ENCODE results near the gene CCDC59. TPM values are rescaled to one million over a fixed set of nuclear protein-coding genes. Genes with fewer than 3 reads are reported as not detected.
A peak's percentile ranks its signal among the peaks of the same experiment; 100 is the strongest.

Gene CCDC59
- total RNA-seq, 3 donors from 2014 or later (not counting 1 experiment from before 2014, with no cell fraction given), result 104 to 124 (median 105) TPM

- peak overlapping the region; percentile 95 for H3K4me3 ChIP-seq (ENCODE audit: low read length)
- WGBS (ENCODE audit: insufficient coverage), result 25% methylated on average over 4 of the region's 4 CpGs
Observed at GRCh38 chr12:82359115-82359478, 910 bp upstream of the CCDC59 start.

GRCh38 chr12:82357845-82358199, 365 bp downstream of the CCDC59 start:
- no peaks in the 10 kb centered on the region for H3K27me3 ChIP-seq (ENCODE audit: control insufficient read depth, insufficient read depth, low read length)
- DNase-seq (no peak), ATAC-seq (no peak)
- peaks cover 6% of the 10 kb centered on the region for H3K4me1 ChIP-seq (ENCODE audit: control insufficient read depth, insufficient read depth, low read length)
- peak overlapping the region; percentile 100 for H3K27ac Mint-ChIP-seq
- intact Hi-C loops (cut with micrococcal nuclease), result loop anchor here (1.0 to 10.0 kb wide), 2 partner anchors 327 to 714 kb away; partner anchors contain the start of gene TMTC2
- peak overlapping the region; percentile 96 for H3K27ac ChIP-seq (ENCODE audit: low read length)
- peaks cover 29% of the 10 kb centered on the region for H3K36me3 ChIP-seq (ENCODE audit: control insufficient read depth, insufficient read depth, low read length)
- no peaks in the 10 kb centered on the region for H3K9me3 Mint-ChIP-seq
- WGBS (ENCODE audit: insufficient coverage), result 0% methylated on average over 9 of the region's 10 CpGs
- no peaks in the 10 kb centered on the region for H3K9me3 ChIP-seq (ENCODE audit: control insufficient read depth, insufficient read depth, low read length)
- peak overlapping the region; percentile 96 for H3K4me3 Mint-ChIP-seq
- peaks cover 20% of the 10 kb centered on the region for H3K36me3 Mint-ChIP-seq
- no peak for TF ChIP-seq CTCF (IDR thresholded peaks at IDR 0.05)
- peak overlapping the region; percentile 95 for H3K4me3 ChIP-seq (ENCODE audit: low read length)
- peaks cover 53 to 58% of the 10 kb centered on the region in 2 donors for H3K4me1 Mint-ChIP-seq
- H3K27me3 Mint-ChIP-seq (ENCODE audit: low read depth in 2 of 2), result no peaks in the 10 kb centered on the region

More at GRCh38 chr12:82359115-82359478, 910 bp upstream of the CCDC59 start:
- no peaks in the 10 kb centered on the region for H3K9me3 Mint-ChIP-seq
- H3K36me3 Mint-ChIP-seq, result peaks cover 9% of the 10 kb centered on the region
- H3K36me3 ChIP-seq (ENCODE audit: control insufficient read depth, insufficient read depth, low read length), result peaks cover 18% of the 10 kb centered on the region
- peak overlapping the region; percentile 96 for H3K4me3 Mint-ChIP-seq
- no peak for TF ChIP-seq CTCF (IDR thresholded peaks at IDR 0.05)
- H3K4me1 ChIP-seq (ENCODE audit: control insufficient read depth, insufficient read depth, low read length), result peaks cover 6% of the 10 kb centered on the region
- no peaks in the 10 kb centered on the region for H3K27me3 ChIP-seq (ENCODE audit: control insufficient read depth, insufficient read depth, low read length)
- H3K27ac ChIP-seq (ENCODE audit: low read length), result peak overlapping the region; percentile 96
- ATAC-seq (no peak), DNase-seq (peak in 1 of 2 donors; percentile 31)
- intact Hi-C loops (cut with micrococcal nuclease), result loop anchor here (10.0 kb wide), 1 partner anchor 326 kb away; the partner anchor contains the start of gene TMTC2
- no peaks in the 10 kb centered on the region for H3K9me3 ChIP-seq (ENCODE audit: control insufficient read depth, insufficient read depth, low read length)
- H3K4me1 Mint-ChIP-seq, result peaks cover 53 to 58% of the 10 kb centered on the region in 2 donors
- no peaks in the 10 kb centered on the region for H3K27me3 Mint-ChIP-seq (ENCODE audit: low read depth in 2 of 2)
- peak overlapping the region; percentile 100 for H3K27ac Mint-ChIP-seq

- Mint-ChIP-seq H3K36me3 (peaks cover 21% of the 10 kb centered on the region), H3K9me3 (no peaks in the 10 kb centered on the region), H3K4me1 (peaks cover 53% of the 10 kb centered on the region in 2 donors), H3K27me3 (ENCODE audit: low read depth in 2 of 2) (no peaks in the 10 kb centered on the region), H3K4me3 (peak overlapping the region; percentile 96), H3K27ac (peak overlapping the region; percentile 100)
- Histone ChIP-seq H3K27ac (ENCODE audit: low read length) (peak overlapping the region; percentile 96), H3K9me3 (ENCODE audit: control insufficient read depth, insufficient read depth, low read length) (no peaks in the 10 kb centered on the region), H3K36me3 (ENCODE audit: control insufficient read depth, insufficient read depth, low read length) (peaks cover 34% of the 10 kb centered on the region), H3K4me3 (ENCODE audit: low read length) (peak overlapping the region; percentile 95), H3K4me1 (ENCODE audit: control insufficient read depth, insufficient read depth, low read length) (peaks cover 6% of the 10 kb centered on the region), H3K27me3 (ENCODE audit: control insufficient read depth, insufficient read depth, low read length) (no peaks in the 10 kb centered on the region)
- TF ChIP-seq CTCF (IDR thresholded peaks at IDR 0.05), result no peak
- intact Hi-C loops (cut with micrococcal nuclease), result loop anchor here (10.0 kb wide), 1 partner anchor 327 kb away; the partner anchor contains the start of gene TMTC2
- ATAC-seq, result no peak
- no peak for DNase-seq
- 89% methylated on average over 1 of the region's 4 CpGs for WGBS (ENCODE audit: insufficient coverage)
Observed at GRCh38 chr12:82357340-82357739, 847 bp downstream of the CCDC59 start.

GRCh38 chr12:82351390-82351789, 6.8 kb downstream of the CCDC59 start:
- intact Hi-C loops (cut with micrococcal nuclease), result loop anchor here (10.0 kb wide), 1 partner anchor 333 kb away; the partner anchor contains the start of gene TMTC2
- H3K9me3 ChIP-seq (ENCODE audit: control insufficient read depth, insufficient read depth, low read length), result no peaks in the 10 kb centered on the region
- Mint-ChIP-seq H3K9me3 (no peaks in the 10 kb centered on the region), H3K4me1 (peaks cover 11 to 15% of the 10 kb centered on the region in 2 donors), H3K27me3 (ENCODE audit: low read depth in 2 of 2) (no peaks in the 10 kb centered on the region), H3K27ac (peak overlapping the region in 1 of 2 donors; percentile 25), H3K36me3 (peaks cover 22% of the 10 kb centered on the region), H3K4me3 (no peak overlapping the region)
- peak in 1 of 3 donors; percentile 15 for ATAC-seq
- WGBS (ENCODE audit: insufficient coverage), result 97% methylated on average over 6 of the region's 6 CpGs
- H3K4me3 ChIP-seq (ENCODE audit: low read length), result no peak overlapping the region
- no peak for TF ChIP-seq CTCF (IDR thresholded peaks at IDR 0.05)
- DNase-seq, result no peak
- peaks cover 57% of the 10 kb centered on the region for H3K36me3 ChIP-seq (ENCODE audit: control insufficient read depth, insufficient read depth, low read length)
- H3K4me1 ChIP-seq (ENCODE audit: control insufficient read depth, insufficient read depth, low read length), result no peaks in the 10 kb centered on the region
- no peaks in the 10 kb centered on the region for H3K27me3 ChIP-seq (ENCODE audit: control insufficient read depth, insufficient read depth, low read length)
- H3K27ac ChIP-seq (ENCODE audit: low read length), result no peak overlapping the region
